Measurements from ENCODE around the gene RNPS1. TPM values are rescaled to one million over a fixed set of nuclear protein-coding genes. Genes with fewer than 3 reads are reported as not detected.

Gene RNPS1
- total and polyA plus RNA-seq, 2 donors (not counting 3 experiments of a cell fraction or from before 2014, with no cell fraction given), result 206 to 209 TPM

GRCh38 chr16:2223942-2224486 lies 43.9 kb downstream of the RNPS1 start:
- TSS peak; percentile 68 for BruUV-seq (replicated peaks)
- peak overlapping the region; percentile 41 for H3K27ac ChIP-seq (ENCODE audit: insufficient read depth, low read depth, low read length)
- H3K9me1 ChIP-seq (replicated peaks; ENCODE audit: control insufficient read depth, extremely low read depth, insufficient read depth, low read length), result no peaks in the 10 kb centered on the region
- peak overlapping the region; percentile 84 for H3K9ac ChIP-seq (replicated peaks; ENCODE audit: extremely low read depth, insufficient read depth, low read length)
- H3K4me3 ChIP-seq (replicated peaks in 1 of 3; ENCODE audit: insufficient read depth in 1 of 3, low read depth in 1 of 3, low read length in 3 of 3), result peak overlapping the region; percentile 54 to 79 (median 74)
- H3K79me2 ChIP-seq (ENCODE audit: control insufficient read depth, insufficient read depth, low read length), result peaks cover 36% of the 10 kb centered on the region
- peak; percentile 79 for FAIRE-seq
- peak overlapping the region; percentile 79 for H2AFZ ChIP-seq (ENCODE audit: low read depth, low read length)
- peaks cover 0 to 4% of the 10 kb centered on the region in 2 experiments for H3K36me3 ChIP-seq (ENCODE audit: control insufficient read depth in 2 of 2, extremely low read depth in 1 of 2, insufficient read depth in 2 of 2, low read length in 2 of 2)
- H3K9me3 ChIP-seq (replicated peaks; ENCODE audit: control insufficient read depth, insufficient read depth, low read length), result no peaks in the 10 kb centered on the region
- TF ChIP-seq, protein P1, sequence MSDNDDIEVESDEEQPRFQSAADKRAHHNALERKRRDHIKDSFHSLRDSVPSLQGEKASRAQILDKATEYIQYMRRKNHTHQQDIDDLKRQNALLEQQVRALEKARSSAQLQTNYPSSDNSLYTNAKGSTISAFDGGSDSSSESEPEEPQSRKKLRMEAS (IDR thresholded peaks at IDR 0.05; ENCODE audit: insufficient read depth, insufficient read length), result no peak
- no peak for TF ChIP-seq FOS (IDR thresholded peaks at IDR 0.05; ENCODE audit: borderline replicate concordance, insufficient read depth, low read length)
- TF ChIP-seq POLR2A (IDR thresholded peaks at IDR 0.05; ENCODE audit: low read depth, low read length), result no peak
- no peak for TF ChIP-seq EZH2 (IDR thresholded peaks at IDR 0.05; ENCODE audit: borderline replicate concordance, low read depth, low read length, severe bottlenecking)
- TF ChIP-seq JUN (IDR thresholded peaks at IDR 0.05; ENCODE audit: borderline replicate concordance, insufficient read depth, insufficient read length, low read depth), result no peak
- TF ChIP-seq MYC (IDR thresholded peaks at IDR 0.05; ENCODE audit: low read depth, low read length), result no peak
- no peak for TF ChIP-seq CTCF (IDR thresholded peaks at IDR 0.05; ENCODE audit: extremely low read depth in 1 of 2, insufficient read depth in 1 of 2, low read depth in 1 of 2, low read length in 2 of 2)
- no peak for TF ChIP-seq GATA2 (IDR thresholded peaks at IDR 0.05; ENCODE audit: insufficient read depth, insufficient read length, low read depth, low read length)
- no peak for TF ChIP-seq POLR2AphosphoS5 (IDR thresholded peaks at IDR 0.05; ENCODE audit: insufficient read depth, low read depth, low read length)
- H3K27me3 ChIP-seq (ENCODE audit: control insufficient read depth in 2 of 2, insufficient read depth in 2 of 2, low read length in 2 of 2), result no peaks in the 10 kb centered on the region
- no peaks in the 10 kb centered on the region for H4K20me1 ChIP-seq (replicated peaks; ENCODE audit: control insufficient read depth, extremely low read depth, insufficient read depth, low read length)
- CTCF ChIA-PET, result no interaction called here
- intact Hi-C loops (cut with micrococcal nuclease), result loop anchor here (1.0 to 2.0 kb wide), 7 partner anchors 9 to 236 kb away; partner anchors contain the start of genes ECI1, MLST8, RNPS1 and TEDC2
- dilution Hi-C loops (cut with MboI; ENCODE audit: extremely low pct_ligation_motif_present, low sequenced_read_pairs), result no loop called here
- DNase-seq (ENCODE audit: low read depth, low spot score), result peak; percentile 71
- POLR2A ChIA-PET, result interaction anchor here (1.0 kb wide), 1 partner anchor 69 kb away, joined by 3 read pairs; the partner anchor contains the start of gene TRAF7
- H3K4me2 ChIP-seq (ENCODE audit: insufficient read depth, low read length), result peak overlapping the region; percentile 84
- H3K4me1 ChIP-seq (ENCODE audit: control insufficient read depth, extremely low read depth, insufficient read depth, low read length), result peaks cover 7% of the 10 kb centered on the region

Measured in endothelial cell of umbilical vein (primary cell).